OCI-LY3 (cell line): ENCODE data around the gene DYNLL2.

Experiments
- H2AFZ ChIP-seq: fragments of 200-600, 300-600 bp; shearing (Covaris generic); 2 replicates; pipeline ENCODE4 v1.6.0; 2014; ENCODE audit warnings: antibody characterized with exemption, low read depth, low read length
- H3K27ac ChIP-seq: fragments of 200-600, 300-600 bp; sonication (generic); 2 replicates; pipeline ENCODE4 v1.5.1; 2014; ENCODE audit warnings: mild to moderate bottlenecking, low read length, moderate library complexity, mixed read lengths
- H3K27me3 ChIP-seq: fragments of 200-600, 300-600 bp; sonication (generic); 2 replicates; pipeline ENCODE4 v1.6.1; 2014; ENCODE audit warnings: low read depth, low read length, mixed read lengths
- H3K36me3 ChIP-seq: fragments of 200-600, 300-600 bp; sonication (generic); replicated peaks from 2 replicates; pipeline ENCODE3; 2014; ENCODE audit warnings: low read depth, low read length, mixed read lengths
- H3K4me1 ChIP-seq: fragments of 300-600, 200-600 bp; sonication (generic); 2 replicates; pipeline ENCODE4 v1.6.1; 2014; ENCODE audit warnings: low read length, mixed read lengths
- H3K4me2 ChIP-seq: fragments of 200-600, 300-600 bp; sonication (generic); 2 replicates; pipeline ENCODE4 v1.6.1; 2014; ENCODE audit warnings: low read length, mixed read lengths
- H3K4me3 ChIP-seq: fragments of 300-600, 200-600 bp; sonication (generic); 2 replicates; pipeline ENCODE4 v1.5.1; 2014; ENCODE audit warnings: antibody characterized with exemption, mild to moderate bottlenecking, low read length, moderate library complexity
- H3K79me2 ChIP-seq: fragments of 300-600, 200-600 bp; shearing (Covaris generic); 2 replicates; pipeline ENCODE4 v1.6.1; 2014; ENCODE audit warnings: mild to moderate bottlenecking, low read length, mixed read lengths
- H3K9ac ChIP-seq: fragments of 300-600, 200-600 bp; shearing (Covaris generic); 2 replicates; pipeline ENCODE4 v1.6.0; 2014; ENCODE audit warnings: mild to moderate bottlenecking, low read length, moderate library complexity
- H3K9me3 ChIP-seq: fragments of 200-600, 300-600 bp; shearing (Covaris generic); 2 replicates; pipeline ENCODE4 v1.6.1; 2014; ENCODE audit warnings: low read length, mixed read lengths; ENCODE audit not compliant: insufficient read depth
- H4K20me1 ChIP-seq: fragments of 200-600, 300-600 bp; sonication (generic); 2 replicates; pipeline ENCODE4 v1.6.1; 2016; ENCODE audit warnings: low read length, mixed read lengths; ENCODE audit not compliant: insufficient read depth
- EZH2phosphoT487 ChIP-seq: fragments of 200-600 bp; shearing (Covaris generic); IDR thresholded peaks from 2 replicates; pipeline ENCODE4 v1.6.1; 2018; ENCODE audit warnings: antibody characterized with exemption, mixed run types, low read depth
- TF ChIP-seq, protein P1 (sequence below): fragments of 200-600, 300-600 bp; sonication (generic); IDR thresholded peaks from 2 replicates; pipeline ENCODE4 v1.5.1; 2014; ENCODE audit warnings: antibody characterized with exemption, low read length, low read depth

The DYNLL2 gene

DNA sequence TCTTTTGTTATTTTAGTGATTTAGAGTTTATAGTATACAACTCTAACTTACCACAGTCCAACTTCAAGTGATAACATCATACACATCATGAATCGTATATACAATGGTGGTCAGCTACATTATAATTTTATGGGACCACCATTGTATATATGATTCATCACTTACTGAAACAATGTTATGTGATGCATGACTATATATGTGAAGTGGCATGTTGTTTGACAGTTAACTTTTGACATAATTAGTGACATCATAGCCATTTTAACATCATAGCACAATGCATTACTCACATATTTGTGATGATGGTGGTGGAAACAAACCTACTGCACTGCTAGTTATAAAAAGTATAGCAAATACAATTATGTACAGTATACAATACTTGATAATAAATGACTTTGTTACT is 21.9 kb downstream of the DYNLL2 start:
- no peak for TF ChIP-seq EZH2phosphoT487
- TF ChIP-seq, protein P1, sequence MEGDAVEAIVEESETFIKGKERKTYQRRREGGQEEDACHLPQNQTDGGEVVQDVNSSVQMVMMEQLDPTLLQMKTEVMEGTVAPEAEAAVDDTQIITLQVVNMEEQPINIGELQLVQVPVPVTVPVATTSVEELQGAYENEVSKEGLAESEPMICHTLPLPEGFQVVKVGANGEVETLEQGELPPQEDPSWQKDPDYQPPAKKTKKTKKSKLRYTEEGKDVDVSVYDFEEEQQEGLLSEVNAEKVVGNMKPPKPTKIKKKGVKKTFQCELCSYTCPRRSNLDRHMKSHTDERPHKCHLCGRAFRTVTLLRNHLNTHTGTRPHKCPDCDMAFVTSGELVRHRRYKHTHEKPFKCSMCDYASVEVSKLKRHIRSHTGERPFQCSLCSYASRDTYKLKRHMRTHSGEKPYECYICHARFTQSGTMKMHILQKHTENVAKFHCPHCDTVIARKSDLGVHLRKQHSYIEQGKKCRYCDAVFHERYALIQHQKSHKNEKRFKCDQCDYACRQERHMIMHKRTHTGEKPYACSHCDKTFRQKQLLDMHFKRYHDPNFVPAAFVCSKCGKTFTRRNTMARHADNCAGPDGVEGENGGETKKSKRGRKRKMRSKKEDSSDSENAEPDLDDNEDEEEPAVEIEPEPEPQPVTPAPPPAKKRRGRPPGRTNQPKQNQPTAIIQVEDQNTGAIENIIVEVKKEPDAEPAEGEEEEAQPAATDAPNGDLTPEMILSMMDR, result no peak
- H3K79me2 ChIP-seq, result no peaks in the 10 kb centered on the region
- no peak overlapping the region for H3K27ac ChIP-seq
- H3K27me3 ChIP-seq, result no peaks in the 10 kb centered on the region
- no peak overlapping the region for H3K4me3 ChIP-seq
- H3K4me2 ChIP-seq, result no peak overlapping the region
- H3K36me3 ChIP-seq, result no peaks in the 10 kb centered on the region
- no peaks in the 10 kb centered on the region for H4K20me1 ChIP-seq
- H3K4me1 ChIP-seq, result no peaks in the 10 kb centered on the region
- no peak overlapping the region for H2AFZ ChIP-seq
- H3K9me3 ChIP-seq, result no peaks in the 10 kb centered on the region
- no peak overlapping the region for H3K9ac ChIP-seq

DNA sequence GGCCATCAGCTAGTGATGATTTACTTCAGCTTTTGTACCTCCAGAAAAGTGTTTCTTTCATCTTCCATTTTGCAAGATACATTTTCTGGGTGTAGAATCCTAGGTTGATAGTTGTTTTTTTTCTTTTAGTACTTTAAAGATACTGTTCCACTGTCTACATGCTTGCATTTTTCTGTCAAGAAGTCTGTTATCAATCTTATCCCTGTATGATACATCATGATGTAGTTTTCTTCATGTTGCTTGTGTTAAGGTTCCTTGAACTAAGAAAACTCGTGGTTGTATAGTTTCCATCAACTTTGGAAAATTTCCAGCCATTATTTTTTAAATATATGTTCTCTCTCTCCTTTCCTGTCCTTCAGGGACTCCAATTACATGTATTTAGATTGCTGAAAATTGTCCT is 24.1 kb downstream of the DYNLL2 start:
- no peaks in the 10 kb centered on the region for H4K20me1 ChIP-seq
- no peaks in the 10 kb centered on the region for H3K79me2 ChIP-seq
- no peak overlapping the region for H3K4me3 ChIP-seq
- no peaks in the 10 kb centered on the region for H3K27me3 ChIP-seq
- no peak for TF ChIP-seq EZH2phosphoT487
- TF ChIP-seq, protein P1, result no peak
- no peaks in the 10 kb centered on the region for H3K4me1 ChIP-seq
- H3K36me3 ChIP-seq, result no peaks in the 10 kb centered on the region
- no peak overlapping the region for H3K27ac ChIP-seq
- no peaks in the 10 kb centered on the region for H3K9me3 ChIP-seq
- H3K4me2 ChIP-seq, result no peak overlapping the region
- no peak overlapping the region for H3K9ac ChIP-seq
- no peak overlapping the region for H2AFZ ChIP-seq

DNA sequence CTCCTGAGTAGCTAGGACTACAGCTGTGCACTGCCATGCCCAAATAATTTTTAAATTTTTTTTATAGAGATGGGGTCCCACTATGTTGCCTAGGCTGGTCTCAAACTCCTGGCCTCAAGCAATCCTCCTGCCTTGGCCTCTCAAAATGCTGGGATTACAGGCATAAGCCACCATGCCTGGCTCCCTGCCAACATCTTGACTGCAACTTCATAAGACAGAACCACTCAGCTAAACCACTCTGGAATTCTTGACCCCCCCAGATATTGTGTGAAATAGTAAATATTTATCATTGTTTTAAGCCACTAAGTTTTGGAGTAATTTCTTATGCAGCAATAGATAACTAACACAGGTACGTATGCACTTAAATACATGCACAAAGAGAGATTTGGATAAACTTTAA is 26.0 kb downstream of the DYNLL2 start:
- H4K20me1 ChIP-seq, result no peaks in the 10 kb centered on the region
- H3K9me3 ChIP-seq, result no peaks in the 10 kb centered on the region
- H2AFZ ChIP-seq, result no peak overlapping the region
- H3K4me2 ChIP-seq, result no peak overlapping the region
- no peaks in the 10 kb centered on the region for H3K36me3 ChIP-seq
- no peak overlapping the region for H3K4me3 ChIP-seq
- TF ChIP-seq, protein P1, result no peak
- TF ChIP-seq EZH2phosphoT487, result no peak
- H3K9ac ChIP-seq, result no peak overlapping the region
- no peak overlapping the region for H3K27ac ChIP-seq
- no peaks in the 10 kb centered on the region for H3K79me2 ChIP-seq
- H3K27me3 ChIP-seq, result peaks cover 9% of the 10 kb centered on the region
- H3K4me1 ChIP-seq, result no peaks in the 10 kb centered on the region; the same call in 1 of the 2 replicates

DNA sequence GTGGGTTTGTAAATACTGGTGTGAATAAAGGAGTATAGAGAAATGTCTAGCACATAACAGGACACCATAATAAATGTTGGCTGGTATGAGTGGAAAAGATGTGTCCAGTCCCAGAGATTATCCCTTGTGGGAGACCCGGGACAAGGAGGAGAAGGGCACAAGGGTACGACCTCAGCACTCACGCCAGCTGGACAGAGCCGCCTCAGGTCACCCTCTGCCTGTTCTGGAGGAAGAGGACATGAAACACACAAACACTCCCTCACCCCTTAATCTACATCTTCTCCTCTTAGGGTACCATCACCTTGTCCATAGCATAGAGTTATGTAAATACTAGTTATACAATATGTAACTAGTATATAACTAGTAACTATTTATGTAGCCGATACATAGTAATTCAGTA is 26.8 kb downstream of the DYNLL2 start:
- peaks cover 13% of the 10 kb centered on the region for H3K27me3 ChIP-seq
- no peaks in the 10 kb centered on the region for H3K36me3 ChIP-seq
- no peak overlapping the region for H3K9ac ChIP-seq
- no peaks in the 10 kb centered on the region for H3K79me2 ChIP-seq
- TF ChIP-seq EZH2phosphoT487, result no peak
- TF ChIP-seq, protein P1, result no peak
- H3K4me3 ChIP-seq, result no peak overlapping the region
- H4K20me1 ChIP-seq, result no peaks in the 10 kb centered on the region
- no peaks in the 10 kb centered on the region; the same call in 1 of the 2 replicates for H3K4me1 ChIP-seq
- H3K9me3 ChIP-seq, result no peaks in the 10 kb centered on the region
- H3K4me2 ChIP-seq, result no peak overlapping the region
- H2AFZ ChIP-seq, result no peak overlapping the region
- no peak overlapping the region for H3K27ac ChIP-seq
